ENCODE results near the gene SLC38A3.

GRCh38 chr3:50189989-50190388 is 15.1 kb upstream of the SLC38A3 start:
- TF ChIP-seq, protein P1, sequence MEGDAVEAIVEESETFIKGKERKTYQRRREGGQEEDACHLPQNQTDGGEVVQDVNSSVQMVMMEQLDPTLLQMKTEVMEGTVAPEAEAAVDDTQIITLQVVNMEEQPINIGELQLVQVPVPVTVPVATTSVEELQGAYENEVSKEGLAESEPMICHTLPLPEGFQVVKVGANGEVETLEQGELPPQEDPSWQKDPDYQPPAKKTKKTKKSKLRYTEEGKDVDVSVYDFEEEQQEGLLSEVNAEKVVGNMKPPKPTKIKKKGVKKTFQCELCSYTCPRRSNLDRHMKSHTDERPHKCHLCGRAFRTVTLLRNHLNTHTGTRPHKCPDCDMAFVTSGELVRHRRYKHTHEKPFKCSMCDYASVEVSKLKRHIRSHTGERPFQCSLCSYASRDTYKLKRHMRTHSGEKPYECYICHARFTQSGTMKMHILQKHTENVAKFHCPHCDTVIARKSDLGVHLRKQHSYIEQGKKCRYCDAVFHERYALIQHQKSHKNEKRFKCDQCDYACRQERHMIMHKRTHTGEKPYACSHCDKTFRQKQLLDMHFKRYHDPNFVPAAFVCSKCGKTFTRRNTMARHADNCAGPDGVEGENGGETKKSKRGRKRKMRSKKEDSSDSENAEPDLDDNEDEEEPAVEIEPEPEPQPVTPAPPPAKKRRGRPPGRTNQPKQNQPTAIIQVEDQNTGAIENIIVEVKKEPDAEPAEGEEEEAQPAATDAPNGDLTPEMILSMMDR (IDR thresholded peaks at IDR 0.05) = no peak
- no peak for TF ChIP-seq POLR2A (IDR thresholded peaks at IDR 0.05)

Data from uterus (tissue), 2 donors.